ENCODE results near the gene PKD2.

DNA sequence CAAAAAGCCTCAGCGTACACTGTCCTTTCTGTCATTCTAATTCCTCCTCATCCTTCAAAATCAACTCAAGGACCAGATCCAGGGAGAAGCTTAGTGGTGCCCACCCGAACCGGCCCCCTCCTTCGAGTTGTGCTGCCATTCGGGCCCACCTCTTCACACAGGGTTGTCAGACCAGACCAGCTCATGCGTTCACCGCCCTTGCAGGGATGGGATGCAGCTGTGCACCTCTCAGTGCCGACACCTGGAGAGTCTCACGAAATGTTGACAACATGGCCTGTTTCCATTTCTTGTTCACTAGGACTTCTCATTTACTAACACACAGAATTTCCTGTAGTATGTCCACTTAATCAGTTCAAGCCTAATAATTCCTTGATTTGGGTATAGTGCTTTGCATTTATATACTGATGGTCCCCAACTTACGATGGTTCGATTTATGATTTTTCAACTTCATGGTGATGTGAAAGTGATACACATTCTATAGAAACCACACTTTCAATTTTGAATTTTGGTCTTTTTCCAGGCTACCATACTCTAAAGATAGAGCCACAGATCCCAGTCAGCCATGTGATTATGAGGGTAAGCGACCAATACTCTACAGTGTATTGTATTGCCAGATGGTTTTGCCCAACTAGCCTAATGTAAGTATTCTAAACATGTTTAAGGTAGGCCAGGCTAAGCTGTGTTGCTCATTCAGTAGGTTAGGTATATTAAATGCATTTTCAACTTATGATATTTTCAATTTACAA is 23.3 kb downstream of the PKD2 start:
- TF ChIP-seq POLR2AphosphoS5 (IDR thresholded peaks at IDR 0.05), result no peak
- TF ChIP-seq, protein P1, sequence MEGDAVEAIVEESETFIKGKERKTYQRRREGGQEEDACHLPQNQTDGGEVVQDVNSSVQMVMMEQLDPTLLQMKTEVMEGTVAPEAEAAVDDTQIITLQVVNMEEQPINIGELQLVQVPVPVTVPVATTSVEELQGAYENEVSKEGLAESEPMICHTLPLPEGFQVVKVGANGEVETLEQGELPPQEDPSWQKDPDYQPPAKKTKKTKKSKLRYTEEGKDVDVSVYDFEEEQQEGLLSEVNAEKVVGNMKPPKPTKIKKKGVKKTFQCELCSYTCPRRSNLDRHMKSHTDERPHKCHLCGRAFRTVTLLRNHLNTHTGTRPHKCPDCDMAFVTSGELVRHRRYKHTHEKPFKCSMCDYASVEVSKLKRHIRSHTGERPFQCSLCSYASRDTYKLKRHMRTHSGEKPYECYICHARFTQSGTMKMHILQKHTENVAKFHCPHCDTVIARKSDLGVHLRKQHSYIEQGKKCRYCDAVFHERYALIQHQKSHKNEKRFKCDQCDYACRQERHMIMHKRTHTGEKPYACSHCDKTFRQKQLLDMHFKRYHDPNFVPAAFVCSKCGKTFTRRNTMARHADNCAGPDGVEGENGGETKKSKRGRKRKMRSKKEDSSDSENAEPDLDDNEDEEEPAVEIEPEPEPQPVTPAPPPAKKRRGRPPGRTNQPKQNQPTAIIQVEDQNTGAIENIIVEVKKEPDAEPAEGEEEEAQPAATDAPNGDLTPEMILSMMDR (IDR thresholded peaks at IDR 0.05), result no peak
